H1 (cell line): ENCODE results near the gene GPR160. TPM values are rescaled to one million over a fixed set of nuclear protein-coding genes. Genes with fewer than 3 reads are reported as not detected.

Experiments
- CTCF ChIA-PET: fragments of 300-600 bp; sonication (Branson Sonifier 250); formaldehyde crosslinking; loops from one replicate; lab custom pipeline; 2021; ENCODE audit not compliant: partially characterized antibody; lab: Charles Lee
- POLR2A ChIA-PET: fragments of 300-600 bp; sonication (Branson Sonifier 250); formaldehyde crosslinking; loops from one replicate; lab custom pipeline; 2021; ENCODE audit warnings: inconsistent platforms; ENCODE audit not compliant: partially characterized antibody; lab: Charles Lee
- DNase-seq, 2 experiments: peaks; one replicate each; pipeline versions ENCODE4 v3.0.0 to v3.0.0-alpha.2; 2010 to 2022; ENCODE audit warnings: low spot score in 2 of 2, low read depth in 1 of 2, mixed read lengths in 1 of 2
- FAIRE-seq: peaks from 2 replicates; lab custom pipeline; 2011; peaks lifted over from hg19 to GRCh38; lab: Jason Lieb, UNC
- H2AFZ ChIP-seq: 2 replicates; pipeline ENCODE4 v1.8.1; 2012; ENCODE audit warnings: low read length, inconsistent platforms
- H2AK5ac ChIP-seq: 2 replicates; pipeline ENCODE4 v1.6.1; 2013; ENCODE audit warnings: low read depth, low read length
- H2BK120ac ChIP-seq: replicated peaks from 2 replicates; pipeline ENCODE3; 2013; ENCODE audit warnings: low read depth, low read length, inconsistent platforms
- H2BK12ac ChIP-seq: 2 replicates; pipeline ENCODE4 v1.6.1; 2013; ENCODE audit warnings: low read depth, low read length
- H2BK15ac ChIP-seq: 2 replicates; pipeline ENCODE4 v1.6.1; 2013; ENCODE audit warnings: low read length
- H2BK20ac ChIP-seq: 2 replicates; pipeline ENCODE4 v1.6.1; 2013; ENCODE audit warnings: low read length
- H2BK5ac ChIP-seq: 2 replicates; pipeline ENCODE4 v1.6.1; 2013; ENCODE audit warnings: low read depth, low read length
- H3K14ac ChIP-seq: 2 replicates; pipeline ENCODE4 v1.6.1; 2013; ENCODE audit warnings: inconsistent platforms; ENCODE audit not compliant: insufficient read length
- H3K18ac ChIP-seq: 2 replicates; pipeline ENCODE4 v1.6.1; 2013; ENCODE audit warnings: low read length; ENCODE audit errors: extremely low read depth
- H3K23ac ChIP-seq: 2 replicates; pipeline ENCODE4 v1.6.1; 2013; ENCODE audit warnings: inconsistent platforms; ENCODE audit not compliant: insufficient read length
- H3K23me2 ChIP-seq: 2 replicates; pipeline ENCODE4 v1.6.1; 2013; ENCODE audit warnings: low read depth, low read length
- H3K27ac ChIP-seq: 2 replicates; pipeline ENCODE4 v1.6.1; 2011; ENCODE audit warnings: low read depth, low read length, inconsistent platforms
- H3K27me3 ChIP-seq, 4 experiments: replicated peaks in 1 of 4; 1 replicate in 1 of 4; 2 replicates in 3 of 4; pipeline versions ENCODE4 v1.6.1 to v1.8.1; 2011 to 2013; ENCODE audit warnings: low read length in 3 of 4, mild to moderate bottlenecking in 3 of 4, inconsistent platforms in 2 of 4, mixed read lengths in 2 of 4, moderate library complexity in 1 of 4; ENCODE audit not compliant: control insufficient read depth in 3 of 4, insufficient read depth in 3 of 4; ENCODE audit errors: extremely low read depth in 1 of 4
- H3K36me3 ChIP-seq, 4 experiments: 2 replicates each; pipeline versions ENCODE4 v1.6.1 to v1.8.1; 2011 to 2013; ENCODE audit warnings: mild to moderate bottlenecking in 4 of 4, low read length in 3 of 4, moderate library complexity in 2 of 4, control low read depth in 1 of 4, inconsistent platforms in 1 of 4; ENCODE audit not compliant: insufficient read depth in 4 of 4, control insufficient read depth in 2 of 4
- H3K4ac ChIP-seq: replicated peaks from 2 replicates; pipeline ENCODE3; 2013; ENCODE audit warnings: low read length, low read depth, mixed read lengths, inconsistent platforms; ENCODE audit not compliant: insufficient read length
- H3K4me1 ChIP-seq, 4 experiments: replicated peaks in 1 of 4; 1 replicate in 1 of 4; 2 replicates in 3 of 4; pipeline versions ENCODE4 v1.6.1 to v1.8.1; 2011 to 2013; ENCODE audit warnings: low read length in 3 of 4, inconsistent platforms in 2 of 4, mixed read lengths in 1 of 4; ENCODE audit not compliant: insufficient read depth in 4 of 4, control insufficient read depth in 3 of 4
- H3K4me2 ChIP-seq, 2 experiments: 2 replicates each; pipeline versions ENCODE4 v1.6.1 to v1.8.1; 2011 to 2013; ENCODE audit warnings: low read depth in 2 of 2, low read length in 2 of 2, control low read depth in 1 of 2, inconsistent platforms in 1 of 2, mild to moderate bottlenecking in 1 of 2; ENCODE audit not compliant: insufficient read depth in 1 of 2
- H3K4me3 ChIP-seq, 4 experiments: fragments of 200-600, 300-600 bp in 1 of 4; sonication (generic), shearing (Covaris generic), sonication (Bioruptor Twin) in 1 of 4; 2 replicates each; pipeline versions ENCODE4 v1.5.1 to v1.8.1; 2011 to 2016; ENCODE audit warnings: low read length in 4 of 4, low read depth in 3 of 4, control low read depth in 2 of 4, inconsistent platforms in 2 of 4, mild to moderate bottlenecking in 2 of 4, mixed read lengths in 1 of 4, moderate library complexity in 1 of 4; ENCODE audit not compliant: insufficient read depth in 2 of 4; ENCODE audit errors: extremely low read depth in 1 of 4
- H3K56ac ChIP-seq: replicated peaks from 2 replicates; pipeline ENCODE3; 2013; ENCODE audit warnings: low read depth, mild to moderate bottlenecking, mixed read lengths, low read length, inconsistent platforms; ENCODE audit not compliant: insufficient read length
- H3K79me1 ChIP-seq: 2 replicates; pipeline ENCODE4 v1.6.1; 2013; ENCODE audit warnings: low read depth, low read length, control low read depth
- H3K79me2 ChIP-seq, 2 experiments: 2 replicates each; pipeline versions ENCODE4 v1.6.1 to v1.8.1; 2012 to 2013; ENCODE audit warnings: low read length in 2 of 2, mild to moderate bottlenecking in 2 of 2, inconsistent platforms in 1 of 2; ENCODE audit not compliant: insufficient read depth in 2 of 2, control insufficient read depth in 1 of 2
- H3K9ac ChIP-seq, 4 experiments: replicated peaks in 1 of 4; 1 replicate in 1 of 4; 2 replicates in 3 of 4; pipeline versions ENCODE4 v1.6.1 to v1.8.1; 2011 to 2013; ENCODE audit warnings: low read depth in 3 of 4, low read length in 3 of 4, control low read depth in 2 of 4, mild to moderate bottlenecking in 2 of 4, moderate library complexity in 2 of 4, inconsistent platforms in 1 of 4; ENCODE audit errors: extremely low read depth in 1 of 4
- H3K9me3 ChIP-seq, 2 experiments: 2 replicates each; pipeline versions ENCODE4 v1.6.1 to v1.8.1; 2012 to 2013; ENCODE audit warnings: mild to moderate bottlenecking in 2 of 2, moderate library complexity in 2 of 2, control low read depth in 1 of 2, inconsistent platforms in 1 of 2, low read depth in 1 of 2, low read length in 1 of 2, mixed read lengths in 1 of 2; ENCODE audit not compliant: insufficient read depth in 2 of 2
- H4K20me1 ChIP-seq, 2 experiments: replicated peaks in 1 of 2; 2 replicates each; pipeline versions ENCODE3 to v1.8.1; 2011 to 2013; ENCODE audit warnings: inconsistent platforms in 2 of 2, low read length in 2 of 2, mild to moderate bottlenecking in 1 of 2; ENCODE audit not compliant: insufficient read depth in 2 of 2, control insufficient read depth in 1 of 2
- H4K5ac ChIP-seq: 2 replicates; pipeline ENCODE4 v1.6.1; 2013; ENCODE audit warnings: low read length, low read depth, mixed read lengths, inconsistent platforms; ENCODE audit not compliant: insufficient read length
- H4K8ac ChIP-seq: 2 replicates; pipeline ENCODE4 v1.8.0; 2013; ENCODE audit warnings: mild to moderate bottlenecking, moderate library complexity, low read length, inconsistent platforms; ENCODE audit not compliant: insufficient read depth; ENCODE audit errors: extremely low read depth
- H4K91ac ChIP-seq: replicated peaks from 2 replicates; pipeline ENCODE3; 2013; ENCODE audit warnings: low read length, mixed read lengths, inconsistent platforms; ENCODE audit not compliant: insufficient read length
- SAP30 ChIP-seq: fragments of 300-600 bp; sonication (generic); IDR thresholded peaks from 2 replicates; pipeline ENCODE4 v1.7.1; 2012; ENCODE audit warnings: low read length, moderate library complexity, mild to moderate bottlenecking, inconsistent platforms; ENCODE audit not compliant: insufficient read depth, insufficient replicate concordance
- SP1 ChIP-seq: IDR thresholded peaks from 2 replicates; pipeline ENCODE4 v1.6.1; 2011; ENCODE audit warnings: low read depth, low read length
- TAF1 ChIP-seq: IDR thresholded peaks from 2 replicates; pipeline ENCODE4 v1.6.1; 2011; ENCODE audit warnings: mild to moderate bottlenecking, low read depth, low read length
- TAF7 ChIP-seq: optimal IDR thresholded peaks from 2 replicates; pipeline ENCODE3; 2011; ENCODE audit warnings: low read depth, mild to moderate bottlenecking, inconsistent platforms, low read length, moderate library complexity, borderline replicate concordance
- ZNF274 ChIP-seq: IDR thresholded peaks from 2 replicates; pipeline ENCODE4 v1.7.0; 2012; ENCODE audit warnings: low read length, borderline replicate concordance; ENCODE audit errors: extremely low read depth
- WGBS, 2 experiments: shearing (Covaris generic) in 1 of 2; methylation state at CpG; one replicate each; pipeline versions ENCODE4 v1.1.6 to v1.1.7; 2013 to 2015; ENCODE audit warnings: low lambda C conversion rate in 2 of 2, mixed read lengths in 2 of 2, inconsistent platforms in 1 of 2, low coverage in 1 of 2, missing lambda C conversion rate in 1 of 2; ENCODE audit not compliant: insufficient replicate concordance in 2 of 2, insufficient coverage in 1 of 2, insufficient read length in 1 of 2; ENCODE audit errors: extremely low coverage in 1 of 2, missing lambda C conversion rate in 1 of 2; 5-methylcytosine and 5-hydroxymethylcytosine counted together
- polyA plus RNA-seq, 7 experiments: library from polyadenylated mRNA; depleted of rRNA in 3 of 7; stranded (reverse) in 5 of 7; unstranded in 2 of 7; fragments of >200 nt in 5 of 7; fragments of 200-250 nt in 2 of 7; gene quantifications; 1 replicate in 5 of 7; 2 replicates in 1 of 7; 4 replicates in 1 of 7; pipeline versions ENCODE4 v1.2.1 to v1.2.3, GENCODE V29; 2011 to 2013; ENCODE audit warnings: missing spikeins in 2 of 7, mixed read lengths in 2 of 7
- total RNA-seq: library from RNA; stranded (reverse); fragmentation: NEBNext Ultra II Directional; extraction: Animal tissue kit (Norgen Biotek cat#: 25700); gene quantifications from 2 replicates; pipeline ENCODE4 v1.2.1, GENCODE V29; 2021

GPR160 gene
- total and polyA plus RNA-seq, 2 of the 8 experiments (the other 6 are each of a cell fraction or from before 2014, with no cell fraction given): 14.3 to 16.6 TPM

DNA sequence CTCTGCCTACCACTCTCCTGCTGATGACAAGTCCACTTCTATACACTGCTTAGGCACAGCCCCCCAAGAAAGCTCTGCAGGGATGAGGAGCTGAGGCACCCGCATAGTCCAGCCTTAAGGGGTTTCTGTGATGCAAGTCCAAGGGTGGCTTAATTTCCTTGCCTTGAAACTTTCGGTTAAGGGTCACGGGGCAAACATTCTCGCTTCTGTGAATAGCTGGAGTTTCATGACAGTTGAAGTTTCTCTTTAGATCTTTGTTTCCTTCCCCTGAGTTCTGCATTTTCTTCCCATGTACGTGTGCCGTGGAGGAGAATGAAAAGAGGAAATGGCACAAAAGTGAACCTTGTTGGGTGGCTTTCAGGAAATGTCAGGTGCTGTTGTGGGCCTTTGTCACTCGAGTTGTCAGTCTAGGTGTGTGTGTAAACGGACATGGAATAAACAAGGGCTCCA lies 7.0 kb downstream of the GPR160 start:
- H3K14ac ChIP-seq: no peak overlapping the region
- no peak overlapping the region for H2BK12ac ChIP-seq
- no peak overlapping the region for H2BK5ac ChIP-seq
- H4K91ac ChIP-seq: no peak overlapping the region
- no peak overlapping the region for H2AFZ ChIP-seq
- no peaks in the 10 kb centered on the region for H3K23me2 ChIP-seq
- POLR2A ChIA-PET: interaction anchor here (0.6 kb wide), 1 partner anchor 136 kb away, joined by 3 read pairs; no protein-coding TSS in a partner anchor
- peaks cover 0 to 11% (median 4%) of the 10 kb centered on the region in 4 experiments; a peak in 4 of 7 replicates for H3K4me1 ChIP-seq
- TF ChIP-seq ZNF274 (no peak), TAF7 (no peak), SP1 (no peak), SAP30 (no peak), TAF1 (no peak)
- H3K23ac ChIP-seq: no peak overlapping the region
- H3K56ac ChIP-seq: no peak overlapping the region
- DNase-seq: no peak
- no peak overlapping the region for H3K18ac ChIP-seq
- no peak overlapping the region for H2AK5ac ChIP-seq
- H3K36me3 ChIP-seq: no peaks in the 10 kb centered on the region
- no peaks in the 10 kb centered on the region for H3K27me3 ChIP-seq
- no peak overlapping the region for H2BK15ac ChIP-seq
- H3K9ac ChIP-seq: no peak overlapping the region
- no peak overlapping the region for H3K4me3 ChIP-seq
- H4K5ac ChIP-seq: no peak overlapping the region
- FAIRE-seq: no peak
- H4K20me1 ChIP-seq: peaks cover 0 to 2% of the 10 kb centered on the region in 2 experiments
- peaks cover 0 to 3% of the 10 kb centered on the region in 2 experiments; a peak in 1 of 4 replicates for H3K79me2 ChIP-seq
- no peak overlapping the region for H3K27ac ChIP-seq
- no peaks in the 10 kb centered on the region for H3K9me3 ChIP-seq
- H3K79me1 ChIP-seq: peaks cover 3% of the 10 kb centered on the region
- 92% methylated on average over 8 of the region's 8 CpGs; no CpG with 5 or more reads in 1 of the 2 experiments for WGBS, 2 experiments
- no peak overlapping the region for H2BK20ac ChIP-seq
- H3K4me2 ChIP-seq: no peak overlapping the region
- no peak overlapping the region for H2BK120ac ChIP-seq
- CTCF ChIA-PET: interaction anchor here (0.7 to 1.8 kb wide), 5 partner anchors 10 to 285 kb away, joined by 3 to 6 read pairs (median 5); no protein-coding TSS in a partner anchor
- no peak overlapping the region for H3K4ac ChIP-seq
- H4K8ac ChIP-seq: no peak overlapping the region; the same call in 1 of the 2 replicates
